DND-41 (cell line): Measurements from ENCODE around the gene ARAF.

Source experiments
- ATAC-seq: fragments of 200-7000 bp; cut with Tn5 transposase; 3 replicates; pipeline ENCODE4 v1.9.1; 2021; ENCODE audit warnings: low read depth; ENCODE audit not compliant: insufficient read depth
- DNase-seq: peaks from one replicate; pipeline ENCODE4 v3.0.0-alpha.2; 2020
- H2AFZ ChIP-seq: 2 replicates; pipeline ENCODE4 v1.6.0; 2012; ENCODE audit warnings: low read depth, low read length
- H3K27ac ChIP-seq: 2 replicates; pipeline ENCODE4 v1.5.1; 2012; ENCODE audit warnings: low read length, inconsistent platforms
- H3K27me3 ChIP-seq: fragments of 200-600 bp; sonication (generic); 2 replicates; pipeline ENCODE4 v1.6.0; 2012; ENCODE audit warnings: low read length, mild to moderate bottlenecking, inconsistent platforms; ENCODE audit not compliant: insufficient read depth, poor library complexity
- H3K36me3 ChIP-seq: 2 replicates; pipeline ENCODE4 v1.5.1; 2012; ENCODE audit warnings: low read length, inconsistent platforms; ENCODE audit not compliant: insufficient read depth
- H3K4me1 ChIP-seq: 2 replicates; pipeline ENCODE4 v1.5.1; 2012; ENCODE audit warnings: mild to moderate bottlenecking, low read length; ENCODE audit not compliant: insufficient read depth
- H3K4me2 ChIP-seq: 2 replicates; pipeline ENCODE4 v1.6.0; 2012; ENCODE audit warnings: mild to moderate bottlenecking, moderate library complexity, low read length, inconsistent platforms; ENCODE audit not compliant: insufficient read depth
- H3K4me3 ChIP-seq, 2 experiments: fragments of 200-600 bp in 1 of 2; shearing (Covaris generic) in 1 of 2; 2 replicates each; pipeline ENCODE4 v1.5.1; 2012 to 2016; ENCODE audit warnings: inconsistent platforms in 2 of 2, low read length in 2 of 2, mild to moderate bottlenecking in 2 of 2, low read depth in 1 of 2, moderate library complexity in 1 of 2
- H3K79me2 ChIP-seq: 2 replicates; pipeline ENCODE4 v1.6.0; 2012; ENCODE audit warnings: low read length, inconsistent platforms; ENCODE audit not compliant: insufficient read depth
- H3K9ac ChIP-seq: 2 replicates; pipeline ENCODE4 v1.6.0; 2012; ENCODE audit warnings: low read depth, mild to moderate bottlenecking, inconsistent platforms, low read length, moderate library complexity
- H3K9me3 ChIP-seq: 2 replicates; pipeline ENCODE4 v1.5.1; 2012; ENCODE audit warnings: low read length, moderate library complexity, mild to moderate bottlenecking, inconsistent platforms; ENCODE audit not compliant: insufficient read depth, severe bottlenecking
- H4K20me1 ChIP-seq: 2 replicates; pipeline ENCODE4 v1.6.0; 2012; ENCODE audit warnings: low read length; ENCODE audit not compliant: insufficient read depth
- EZH2 ChIP-seq: IDR thresholded peaks from 3 replicates; pipeline ENCODE4 v1.6.1; 2012; ENCODE audit warnings: borderline replicate concordance, low read depth, mild to moderate bottlenecking, moderate library complexity, low read length, inconsistent platforms; ENCODE audit not compliant: severe bottlenecking
- TF ChIP-seq, protein P1 (sequence below): IDR thresholded peaks from 2 replicates; pipeline ENCODE4 v1.5.1; 2012; ENCODE audit warnings: borderline replicate concordance, low read length, moderate library complexity, mild to moderate bottlenecking; ENCODE audit not compliant: poor library complexity, severe bottlenecking; ENCODE audit errors: extremely low read depth

The ARAF gene

DNA sequence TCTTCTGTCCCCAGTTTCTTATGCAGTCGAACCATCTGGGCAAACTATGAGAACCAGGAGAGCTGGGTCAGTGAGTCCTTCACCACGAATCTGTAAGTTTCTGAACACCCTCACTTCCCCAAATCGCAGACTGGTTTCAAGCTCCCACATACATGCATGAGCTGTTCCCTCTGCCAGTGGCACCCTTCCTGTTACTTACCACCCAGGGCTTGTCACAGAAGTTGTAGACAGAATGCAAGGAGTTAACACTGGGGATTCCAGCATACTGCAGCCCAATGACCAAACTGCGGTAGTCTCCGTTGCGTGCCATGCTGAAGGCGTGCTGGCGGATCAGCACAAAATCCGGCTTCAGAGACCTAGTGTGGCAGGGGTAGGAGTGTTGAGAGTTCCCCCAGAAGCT lies 44.0 kb downstream of the ARAF start:
- Histone ChIP-seq H3K9ac (no peak overlapping the region), H3K4me3 (no peak overlapping the region), H2AFZ (no peak overlapping the region), H3K4me2 (no peak overlapping the region), H3K27ac (no peak overlapping the region), H3K4me1 (no peaks in the 10 kb centered on the region), H3K36me3 (no peaks in the 10 kb centered on the region), H3K9me3 (no peaks in the 10 kb centered on the region), H3K27me3 (no peaks in the 10 kb centered on the region), H3K79me2 (no peaks in the 10 kb centered on the region), H4K20me1 (no peaks in the 10 kb centered on the region)
- TF ChIP-seq, protein P1, sequence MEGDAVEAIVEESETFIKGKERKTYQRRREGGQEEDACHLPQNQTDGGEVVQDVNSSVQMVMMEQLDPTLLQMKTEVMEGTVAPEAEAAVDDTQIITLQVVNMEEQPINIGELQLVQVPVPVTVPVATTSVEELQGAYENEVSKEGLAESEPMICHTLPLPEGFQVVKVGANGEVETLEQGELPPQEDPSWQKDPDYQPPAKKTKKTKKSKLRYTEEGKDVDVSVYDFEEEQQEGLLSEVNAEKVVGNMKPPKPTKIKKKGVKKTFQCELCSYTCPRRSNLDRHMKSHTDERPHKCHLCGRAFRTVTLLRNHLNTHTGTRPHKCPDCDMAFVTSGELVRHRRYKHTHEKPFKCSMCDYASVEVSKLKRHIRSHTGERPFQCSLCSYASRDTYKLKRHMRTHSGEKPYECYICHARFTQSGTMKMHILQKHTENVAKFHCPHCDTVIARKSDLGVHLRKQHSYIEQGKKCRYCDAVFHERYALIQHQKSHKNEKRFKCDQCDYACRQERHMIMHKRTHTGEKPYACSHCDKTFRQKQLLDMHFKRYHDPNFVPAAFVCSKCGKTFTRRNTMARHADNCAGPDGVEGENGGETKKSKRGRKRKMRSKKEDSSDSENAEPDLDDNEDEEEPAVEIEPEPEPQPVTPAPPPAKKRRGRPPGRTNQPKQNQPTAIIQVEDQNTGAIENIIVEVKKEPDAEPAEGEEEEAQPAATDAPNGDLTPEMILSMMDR = no peak
- no peak for TF ChIP-seq EZH2
- ATAC-seq (no peak), DNase-seq (no peak)

DNA sequence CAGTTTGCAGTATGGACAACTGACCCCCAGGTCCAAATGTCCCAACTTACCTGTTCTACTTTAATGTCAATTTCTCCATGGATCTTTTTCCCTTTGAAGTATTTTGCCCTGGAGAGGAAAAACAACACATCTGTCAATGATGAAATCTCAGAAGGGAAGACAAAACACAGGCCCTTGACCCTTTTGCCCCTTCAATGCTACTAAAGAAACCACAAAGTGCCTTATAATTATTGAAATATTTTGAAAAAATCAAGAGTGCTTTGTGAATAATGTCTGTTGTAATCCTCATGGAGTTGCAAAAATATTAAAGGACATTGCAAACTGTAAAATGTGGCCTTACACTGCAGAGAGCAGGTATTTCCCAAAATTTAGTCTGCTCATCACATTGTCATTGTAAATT lies 46.1 kb downstream of the ARAF start:
- Histone ChIP-seq H3K9me3 (no peaks in the 10 kb centered on the region), H3K79me2 (no peaks in the 10 kb centered on the region), H4K20me1 (no peaks in the 10 kb centered on the region), H3K36me3 (no peaks in the 10 kb centered on the region), H3K27me3 (no peaks in the 10 kb centered on the region), H3K4me1 (no peaks in the 10 kb centered on the region), H3K27ac (no peak overlapping the region), H2AFZ (no peak overlapping the region), H3K4me3 (no peak overlapping the region), H3K4me2 (no peak overlapping the region), H3K9ac (no peak overlapping the region)
- no peak for TF ChIP-seq EZH2
- TF ChIP-seq, protein P1 = no peak
- ATAC-seq = no peak
- DNase-seq = no peak

DNA sequence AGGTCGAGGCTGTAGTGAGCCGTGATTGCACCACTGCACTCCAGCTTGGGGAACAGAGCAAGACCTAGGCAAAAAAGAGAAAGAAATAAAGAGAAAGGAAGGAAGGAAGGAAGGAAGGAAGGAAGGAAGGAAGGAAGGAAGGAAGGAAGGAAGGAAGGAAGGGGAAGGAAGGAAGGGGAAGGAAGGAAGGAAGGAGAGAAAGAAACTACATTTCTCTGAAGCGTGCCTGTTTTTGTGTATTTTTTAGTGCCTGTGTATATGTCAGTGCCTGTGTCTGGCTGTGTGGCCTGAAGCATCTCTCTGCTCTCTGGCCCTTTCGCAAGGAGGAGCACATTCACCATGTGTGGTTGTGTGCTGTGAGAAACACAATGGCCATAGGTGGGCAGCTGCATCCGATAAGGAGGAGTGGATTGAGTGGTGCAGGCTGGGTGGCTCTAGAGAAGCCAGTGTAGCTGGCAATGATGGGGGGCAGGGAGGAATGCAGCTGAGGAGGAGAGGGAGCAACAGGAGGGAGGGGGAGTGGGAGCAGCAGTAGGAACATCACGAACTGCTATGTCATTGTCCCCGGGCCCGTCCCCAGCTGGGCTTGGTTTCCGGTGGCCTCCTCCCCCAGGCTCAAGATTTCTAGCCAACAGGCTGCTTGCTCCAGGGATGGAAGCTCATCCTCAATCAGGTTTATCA lies 47.3 kb downstream of the ARAF start:
- no peak for DNase-seq
- no peak overlapping the region for H3K4me2 ChIP-seq
- no peak overlapping the region for H3K9ac ChIP-seq
- TF ChIP-seq, protein P1 = no peak
- no peak for TF ChIP-seq EZH2
- no peak overlapping the region for H2AFZ ChIP-seq
- no peak for ATAC-seq
- no peak overlapping the region for H3K27ac ChIP-seq
- no peaks in the 10 kb centered on the region for H3K27me3 ChIP-seq
- H3K4me3 ChIP-seq = no peak overlapping the region
- no peaks in the 10 kb centered on the region for H3K36me3 ChIP-seq
- no peaks in the 10 kb centered on the region for H3K4me1 ChIP-seq
- no peaks in the 10 kb centered on the region for H3K9me3 ChIP-seq
- no peaks in the 10 kb centered on the region for H3K79me2 ChIP-seq
- no peaks in the 10 kb centered on the region for H4K20me1 ChIP-seq
